HG02981 (cell line): Measurements from ENCODE around the gene UTS2R.

Experiments
- ATAC-seq: cut with Tn5 transposase; IDR thresholded peaks from one replicate; pipeline ENCODE4 v1.9.1; 2021; ENCODE audit warnings: mild to moderate bottlenecking, moderate library complexity; ENCODE audit not compliant: unreplicated experiment

Gene UTS2R

DNA sequence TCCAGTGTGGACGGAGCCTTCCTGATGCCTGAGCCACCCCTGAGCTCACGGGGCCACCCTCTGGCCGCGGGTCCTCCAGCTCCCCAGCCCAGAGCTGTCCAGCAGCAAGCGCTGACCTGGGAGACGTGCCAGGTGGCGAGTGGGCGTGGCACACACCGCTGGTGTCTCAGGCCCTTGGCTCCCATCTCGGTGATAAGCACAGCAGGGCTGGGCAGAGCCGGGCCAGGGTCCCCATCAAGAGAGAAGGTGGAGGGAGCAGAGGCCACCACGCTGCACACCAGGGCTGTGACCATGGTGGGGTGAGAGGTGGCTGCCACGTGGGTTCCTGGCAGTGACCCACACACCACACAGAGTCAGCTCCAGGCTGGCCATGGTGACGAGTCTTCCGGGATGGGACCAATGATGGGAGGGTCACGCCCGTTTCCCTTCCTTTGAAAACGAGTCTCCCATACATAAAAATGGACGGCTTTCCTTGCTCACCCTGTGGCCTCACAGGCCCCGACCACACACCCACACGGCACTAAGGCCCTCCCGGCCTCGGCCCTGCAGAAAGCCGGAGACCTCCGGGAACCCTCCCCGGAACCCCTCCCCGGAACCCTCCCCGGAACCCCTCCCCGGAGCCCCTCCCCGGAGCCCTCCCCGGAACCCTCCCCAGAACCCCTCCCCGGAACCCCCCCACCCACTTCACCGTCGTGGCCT, 16.8 kb downstream of the UTS2R start:
- no peak for ATAC-seq

DNA sequence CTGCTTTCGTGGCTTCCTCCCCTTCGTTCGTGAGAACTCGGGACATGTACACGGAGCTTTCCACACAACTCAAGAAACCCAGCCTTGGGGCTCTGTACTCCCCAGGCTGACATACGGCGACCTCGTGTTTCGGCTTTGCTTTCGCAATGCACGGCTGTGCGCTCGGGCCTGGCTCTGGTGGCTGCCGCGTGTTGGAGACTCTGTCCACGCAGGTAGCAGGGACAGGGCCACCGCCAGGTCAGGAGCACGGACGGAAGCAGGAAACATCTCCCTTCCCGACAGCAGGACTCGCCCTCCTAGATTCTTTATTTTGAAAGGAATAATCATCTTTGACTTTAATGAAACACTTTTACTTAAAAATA, 17.3 kb downstream of the UTS2R start:
- no peak for ATAC-seq

DNA sequence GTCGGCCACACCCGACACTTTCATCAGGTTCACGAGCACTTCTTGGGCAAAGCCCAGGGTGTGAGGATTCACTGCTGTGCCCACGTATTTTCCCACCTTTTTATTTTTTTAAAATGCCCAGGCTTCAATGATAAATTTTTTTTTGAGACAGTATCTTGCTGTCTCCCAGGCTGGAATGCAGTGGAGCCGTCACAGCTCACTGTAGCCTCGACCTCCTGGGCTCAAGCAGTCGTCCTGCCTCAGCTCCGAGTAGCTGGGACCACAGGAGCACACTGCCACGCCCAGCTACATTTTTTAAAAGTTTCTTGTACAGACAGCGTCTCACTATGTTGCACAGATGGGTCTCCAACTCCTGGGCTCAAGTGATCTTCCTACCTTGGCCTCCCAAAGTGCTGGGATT, 17.8 kb downstream of the UTS2R start:
- no peak for ATAC-seq

DNA sequence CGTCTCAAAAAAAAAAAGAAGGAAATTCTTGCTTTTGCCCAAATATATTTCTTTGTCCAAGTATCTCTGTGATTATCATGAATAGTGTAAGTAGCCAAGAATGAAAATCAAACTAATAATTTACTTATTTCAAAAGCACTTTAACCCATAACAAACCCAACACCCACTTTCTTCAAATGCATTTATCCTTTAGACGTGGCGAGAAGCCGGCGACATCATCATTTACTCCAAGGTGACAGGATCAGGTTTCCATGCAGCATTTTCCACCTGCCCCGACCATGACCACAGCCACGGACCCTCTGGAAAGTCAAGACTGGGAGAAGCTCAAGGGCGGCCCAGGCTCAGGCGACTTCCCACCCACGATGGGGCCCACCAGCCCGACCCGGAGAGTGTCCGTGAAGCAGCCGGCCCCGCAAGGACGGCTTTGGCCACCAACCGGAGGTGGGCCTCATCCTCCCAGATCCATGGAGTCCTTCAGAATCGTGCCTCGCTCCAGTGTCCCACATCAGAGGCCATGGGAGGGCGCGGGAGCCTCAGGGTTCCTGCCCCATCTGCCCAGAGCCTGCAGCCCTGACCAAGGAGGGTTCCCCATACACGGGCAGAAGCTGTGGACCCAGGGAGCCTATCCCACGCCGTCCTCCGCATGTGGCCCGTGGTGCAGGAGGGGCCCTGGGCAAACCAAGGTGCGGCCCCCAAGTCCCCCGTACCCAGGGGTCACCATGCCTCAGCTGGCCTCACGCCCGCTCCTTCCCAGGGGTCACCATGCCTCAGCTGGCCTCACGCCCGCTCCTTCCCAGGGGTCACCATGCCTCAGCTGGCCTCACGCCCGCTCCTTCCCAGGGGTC, 18.7 kb downstream of the UTS2R start:
- ATAC-seq = no peak

DNA sequence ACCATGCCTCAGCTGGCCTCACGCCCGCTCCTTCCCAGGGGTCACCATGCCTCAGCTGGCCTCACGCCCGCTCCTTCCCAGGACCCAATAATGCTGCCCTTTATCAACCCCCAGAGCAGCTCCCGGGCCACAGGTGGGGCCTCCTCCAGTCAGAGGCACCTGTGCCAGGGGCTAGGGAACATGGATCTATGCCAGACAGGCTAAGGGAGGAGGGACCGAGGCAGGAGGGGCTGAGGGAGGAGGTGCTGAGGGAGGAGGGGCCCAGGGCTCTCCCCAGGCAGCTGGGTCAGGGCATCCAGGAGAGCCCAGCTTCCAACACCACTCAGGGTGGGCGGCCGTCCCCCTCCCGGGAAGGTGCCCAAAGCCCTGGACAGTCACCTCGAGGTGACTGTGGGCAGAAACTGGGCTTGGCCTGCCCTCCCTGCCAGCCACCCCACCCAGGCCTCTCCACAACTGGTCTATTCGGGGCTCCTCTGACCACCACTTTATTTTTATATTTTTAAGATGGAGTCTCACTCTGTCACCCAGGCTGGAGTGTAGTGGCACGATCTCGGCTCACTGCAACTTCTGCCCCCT, 19.4 kb downstream of the UTS2R start:
- no peak for ATAC-seq

DNA sequence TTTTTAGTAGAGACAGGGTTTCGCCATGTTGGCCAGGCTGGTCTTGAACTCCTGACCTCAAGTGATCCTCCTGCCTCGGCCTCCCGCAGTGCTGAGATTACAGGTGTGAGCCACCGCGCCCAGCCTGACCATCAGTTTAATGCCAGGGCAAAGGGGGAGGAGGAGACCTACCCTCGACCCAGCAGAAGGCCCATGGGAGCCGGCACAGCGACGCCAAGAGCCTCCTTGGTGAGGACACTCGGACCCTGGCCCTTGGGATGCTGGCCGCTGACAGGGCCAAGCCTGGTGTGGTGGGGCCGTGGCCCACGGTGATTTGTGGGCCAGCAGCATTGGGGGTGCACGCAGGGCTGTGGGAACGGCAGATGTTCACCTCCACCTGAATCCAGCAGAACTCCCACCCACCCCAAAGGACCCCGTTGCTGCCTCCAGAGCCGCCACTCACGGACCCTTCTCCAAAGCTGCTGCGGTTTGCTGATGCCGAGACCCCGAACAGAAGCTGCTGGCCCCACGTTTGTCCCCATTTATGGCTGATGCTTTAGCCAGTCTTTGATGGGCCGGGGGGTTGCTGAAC, 20.0 kb downstream of the UTS2R start:
- no peak for ATAC-seq

DNA sequence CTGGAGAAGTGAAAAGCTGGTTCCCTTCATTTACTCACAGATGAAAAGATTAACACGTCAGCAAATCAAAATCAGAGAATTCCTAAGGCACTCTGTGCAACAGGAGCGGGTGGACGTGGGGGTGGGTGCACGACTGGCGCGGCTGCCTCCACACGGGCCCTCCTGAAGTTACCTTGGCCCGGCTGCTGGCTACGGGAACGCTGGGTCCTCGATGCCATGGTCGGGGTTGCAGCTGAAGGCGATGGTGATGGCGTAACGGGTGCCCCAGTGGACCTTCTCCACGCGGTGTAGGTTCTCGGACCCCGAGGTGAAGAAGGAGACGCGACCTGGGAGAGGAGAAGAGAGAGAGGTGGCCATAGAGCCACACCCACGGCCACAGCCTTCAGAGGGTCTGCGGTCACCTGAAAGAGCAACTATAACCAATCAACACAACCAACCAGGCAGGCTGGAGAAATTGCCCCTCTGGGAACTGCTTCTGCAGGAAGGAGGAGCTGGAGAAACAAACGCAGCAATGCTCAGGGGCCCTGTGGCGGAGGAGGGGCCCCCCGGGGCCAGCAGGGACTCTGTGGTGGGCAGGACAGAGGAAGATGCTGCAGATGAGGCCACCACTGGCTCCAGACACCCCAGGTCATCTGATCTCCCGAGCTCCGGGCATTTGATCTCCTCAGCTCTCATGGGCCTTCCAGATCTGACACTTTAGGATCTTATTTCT, 20.8 kb downstream of the UTS2R start:
- no peak for ATAC-seq

DNA sequence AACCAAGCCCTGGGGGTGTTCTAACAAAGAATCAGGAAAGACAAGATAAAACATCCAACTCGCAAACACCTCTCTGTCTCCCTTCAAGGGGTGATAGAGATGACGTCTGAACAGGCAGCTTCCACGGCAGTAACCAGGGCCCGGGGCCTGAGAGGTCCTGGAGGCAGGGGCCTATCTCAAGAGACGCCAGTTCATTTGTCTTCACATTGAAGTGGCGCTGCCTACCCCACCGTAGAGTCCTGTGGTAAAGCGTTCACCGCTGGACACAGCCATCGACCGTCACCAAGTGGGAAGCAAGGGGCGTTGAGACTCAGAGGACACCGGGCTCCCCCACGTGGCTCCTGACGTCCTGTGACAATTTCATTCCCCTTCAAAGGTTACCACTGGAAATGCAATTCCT, 21.4 kb downstream of the UTS2R start:
- ATAC-seq = no peak

DNA sequence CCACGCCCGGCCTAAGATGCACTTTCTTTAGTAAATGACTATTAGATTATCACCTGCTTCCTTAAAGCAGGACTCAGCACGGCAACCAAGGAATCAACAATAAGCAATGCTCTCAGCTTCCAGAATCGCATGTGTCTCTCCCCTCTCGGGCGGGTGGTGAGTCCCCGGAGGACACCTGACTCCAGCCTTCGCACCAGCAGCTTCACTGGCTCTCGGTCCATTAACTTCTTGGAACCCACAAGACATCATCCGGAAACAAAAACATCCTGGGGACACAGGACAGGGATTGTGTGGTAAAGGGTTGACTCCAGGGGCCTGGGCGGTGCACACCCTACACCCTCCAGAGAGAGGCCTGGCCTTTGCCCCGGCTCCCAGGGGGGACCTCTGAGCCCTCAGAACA, 22.7 kb downstream of the UTS2R start:
- no peak for ATAC-seq

DNA sequence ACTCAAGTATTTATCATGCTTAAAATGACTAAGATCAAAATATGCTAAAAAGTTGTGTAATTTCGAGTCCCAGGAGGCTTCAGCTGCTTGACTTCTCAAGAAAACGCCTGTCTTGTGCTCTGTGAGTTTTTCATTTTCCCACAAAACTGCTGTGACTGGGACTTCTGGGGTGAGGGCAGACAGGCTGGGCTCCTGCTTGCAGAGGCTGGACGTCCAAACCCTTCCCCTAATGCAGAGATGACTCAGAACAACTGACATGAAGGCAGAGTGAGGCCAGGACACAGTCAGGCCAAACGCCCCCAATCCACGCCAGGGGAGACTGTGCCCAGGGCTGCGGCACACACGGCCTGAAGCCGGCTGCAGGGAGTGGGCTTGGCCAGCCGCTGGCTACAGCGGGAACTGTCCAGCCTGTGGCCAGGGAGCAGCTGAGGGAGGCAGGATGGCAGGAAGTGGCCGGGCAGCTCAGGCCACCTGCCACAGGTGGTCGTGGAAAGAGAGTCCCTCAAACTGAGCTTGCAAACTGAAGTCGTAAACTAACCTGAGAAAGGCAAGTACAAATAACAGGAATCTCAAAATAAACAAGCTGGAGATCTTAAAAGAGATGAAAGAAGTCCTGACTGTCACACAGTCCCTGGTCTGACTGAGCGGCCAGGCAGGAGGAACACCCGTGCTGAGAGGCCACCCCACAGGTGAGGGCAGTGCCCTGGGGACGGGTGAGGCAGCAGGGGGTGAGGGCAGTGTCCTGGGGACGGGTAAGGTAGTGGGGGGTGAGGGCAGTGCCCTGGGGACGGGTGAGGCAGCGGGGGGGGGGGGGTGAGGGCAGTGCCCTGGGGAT, 25.3 kb downstream of the UTS2R start:
- no peak for ATAC-seq

DNA sequence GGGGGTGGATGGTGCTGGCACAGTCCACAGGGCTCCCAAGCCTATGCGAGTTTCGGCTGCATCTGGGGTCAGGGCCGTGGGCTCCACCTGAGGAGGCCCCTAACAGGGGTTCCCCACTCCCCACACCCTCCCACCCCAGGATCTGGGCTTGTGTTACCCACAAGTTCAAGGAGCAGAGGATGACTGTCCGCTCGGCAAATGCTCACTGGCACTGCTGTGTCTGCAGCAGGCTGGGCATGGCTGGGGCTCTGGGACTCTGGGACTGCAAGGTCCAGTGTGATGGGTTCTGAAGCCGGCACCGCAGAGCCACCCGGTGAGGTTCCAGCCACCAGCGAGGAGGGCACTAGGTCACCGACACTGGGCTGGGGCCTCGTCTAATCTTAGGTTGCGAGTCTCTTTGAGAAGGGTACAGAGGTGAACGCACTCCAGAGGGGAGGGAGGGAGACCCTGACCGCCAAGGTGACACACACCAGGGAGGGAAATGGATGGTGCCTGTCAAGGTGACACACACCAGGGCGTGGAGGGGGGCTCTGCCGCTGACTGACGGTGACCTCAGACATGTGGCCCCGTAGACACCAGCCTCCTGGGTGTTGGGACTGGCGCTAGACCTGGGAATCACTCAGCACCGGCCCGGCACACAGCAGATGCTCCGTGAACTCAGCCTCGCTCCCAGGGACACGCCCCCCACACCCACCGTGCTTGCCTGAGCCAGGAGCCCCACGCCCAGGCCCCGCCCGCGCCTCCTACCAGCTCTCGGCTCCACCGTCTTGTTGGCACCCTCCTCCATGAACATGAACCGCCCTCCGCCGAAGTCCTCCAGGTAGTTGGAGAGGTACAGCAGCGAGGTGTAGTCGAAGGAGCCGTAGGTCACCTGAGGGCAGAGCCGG, 26.1 kb downstream of the UTS2R start:
- no peak for ATAC-seq

DNA sequence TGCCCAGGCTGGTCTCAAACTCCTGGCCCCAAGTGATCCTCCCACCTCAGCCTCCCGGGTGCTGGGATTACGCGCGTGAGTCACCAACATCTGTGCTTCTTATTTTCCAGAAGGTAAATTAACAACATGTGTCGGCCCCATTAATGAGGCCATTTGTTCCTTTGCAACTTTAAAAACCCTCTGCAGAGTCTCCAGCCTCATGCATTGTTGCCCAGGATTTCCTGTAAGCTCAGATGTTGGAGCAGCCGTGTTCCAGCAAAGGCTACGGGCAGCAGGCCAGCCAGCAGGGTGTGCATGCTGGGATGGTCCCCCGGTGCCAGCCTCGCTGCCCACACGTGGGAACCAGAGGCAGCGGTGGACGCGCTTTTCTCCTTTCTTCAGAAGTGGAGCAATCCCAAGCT, 27.5 kb downstream of the UTS2R start:
- no peak for ATAC-seq

DNA sequence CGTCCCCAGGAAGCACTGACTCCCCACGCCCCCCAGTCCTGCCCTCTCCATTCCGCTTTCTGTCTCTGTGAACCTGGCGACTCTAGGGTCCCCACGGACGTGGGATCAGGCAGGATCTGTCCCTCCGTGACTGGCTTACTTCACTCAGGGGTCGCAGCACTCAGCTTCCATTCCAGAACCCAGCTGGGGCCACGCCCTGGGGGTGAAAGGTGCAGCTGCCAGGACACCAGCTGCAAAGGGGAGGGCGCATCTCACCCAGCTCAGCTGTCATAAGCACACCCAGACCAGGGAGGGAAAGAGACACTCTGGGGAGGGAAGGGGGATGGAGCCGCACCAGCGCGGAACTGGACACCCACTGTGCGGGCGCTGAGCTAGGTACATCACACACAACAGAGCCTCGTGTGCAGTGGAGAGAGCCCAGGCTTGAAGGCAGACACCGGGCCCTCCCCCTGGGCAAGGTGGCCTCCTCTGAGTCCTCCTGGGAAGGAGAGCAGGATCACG, 28.1 kb downstream of the UTS2R start:
- ATAC-seq = no peak

DNA sequence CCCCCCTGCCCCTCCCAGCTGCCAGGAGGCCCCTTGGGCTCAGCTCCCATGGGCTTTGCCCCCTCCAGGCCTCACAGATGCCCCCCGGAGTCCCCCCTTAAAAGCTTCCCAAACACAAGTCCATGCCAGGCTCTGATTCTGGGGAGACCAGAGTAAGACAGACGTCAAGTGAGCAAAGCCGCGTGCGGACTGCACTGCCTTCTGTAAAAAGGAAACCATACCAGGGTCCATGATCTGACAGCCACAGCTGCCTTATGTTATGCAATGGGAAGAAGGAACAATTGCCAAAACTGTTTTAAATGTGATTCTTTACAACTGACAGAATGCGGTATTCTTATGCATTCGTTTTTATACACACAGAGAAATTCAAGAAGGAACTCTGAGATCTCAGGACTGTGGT, 28.6 kb downstream of the UTS2R start:
- ATAC-seq = no peak

DNA sequence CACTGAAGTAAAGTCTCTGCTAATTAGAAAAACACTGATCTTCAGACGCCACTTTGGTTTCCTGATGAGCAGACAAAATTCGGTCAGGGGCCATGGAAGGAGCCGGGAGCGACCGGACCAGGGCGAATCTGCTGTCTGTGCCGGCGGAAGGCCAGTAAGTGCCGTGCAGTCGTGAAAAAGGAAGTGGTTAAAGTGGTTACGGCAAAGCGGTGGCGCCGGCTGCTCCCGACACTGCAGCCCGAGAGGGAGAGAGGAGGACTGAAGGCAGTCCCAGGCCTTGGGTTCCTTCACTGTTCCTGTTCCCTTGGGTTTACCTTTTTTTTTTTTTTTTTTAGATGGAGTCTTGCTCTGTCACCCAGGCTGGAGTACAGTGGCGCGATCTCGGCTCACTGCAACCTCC, 29.3 kb downstream of the UTS2R start:
- ATAC-seq = no peak

DNA sequence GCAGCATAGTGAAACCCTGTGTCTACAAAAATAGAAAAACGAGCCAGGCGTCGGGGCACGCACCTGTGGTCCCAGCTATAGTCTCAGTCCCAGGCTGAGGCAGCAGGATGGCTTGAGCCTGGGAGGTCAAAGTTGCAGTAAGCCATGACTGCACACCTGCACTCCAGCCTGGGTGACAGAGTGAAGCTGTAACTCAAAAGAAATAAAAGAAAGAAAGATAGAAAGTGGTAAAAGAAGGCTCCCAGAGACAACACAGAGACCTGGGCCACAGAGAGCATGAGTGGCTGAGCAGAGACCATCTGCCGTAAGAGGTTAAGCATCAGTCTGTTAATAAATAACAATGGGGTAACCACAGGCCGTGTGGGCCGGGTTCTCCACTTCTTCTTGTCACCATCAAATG, 31.3 kb downstream of the UTS2R start:
- peak; percentile 68 for ATAC-seq

DNA sequence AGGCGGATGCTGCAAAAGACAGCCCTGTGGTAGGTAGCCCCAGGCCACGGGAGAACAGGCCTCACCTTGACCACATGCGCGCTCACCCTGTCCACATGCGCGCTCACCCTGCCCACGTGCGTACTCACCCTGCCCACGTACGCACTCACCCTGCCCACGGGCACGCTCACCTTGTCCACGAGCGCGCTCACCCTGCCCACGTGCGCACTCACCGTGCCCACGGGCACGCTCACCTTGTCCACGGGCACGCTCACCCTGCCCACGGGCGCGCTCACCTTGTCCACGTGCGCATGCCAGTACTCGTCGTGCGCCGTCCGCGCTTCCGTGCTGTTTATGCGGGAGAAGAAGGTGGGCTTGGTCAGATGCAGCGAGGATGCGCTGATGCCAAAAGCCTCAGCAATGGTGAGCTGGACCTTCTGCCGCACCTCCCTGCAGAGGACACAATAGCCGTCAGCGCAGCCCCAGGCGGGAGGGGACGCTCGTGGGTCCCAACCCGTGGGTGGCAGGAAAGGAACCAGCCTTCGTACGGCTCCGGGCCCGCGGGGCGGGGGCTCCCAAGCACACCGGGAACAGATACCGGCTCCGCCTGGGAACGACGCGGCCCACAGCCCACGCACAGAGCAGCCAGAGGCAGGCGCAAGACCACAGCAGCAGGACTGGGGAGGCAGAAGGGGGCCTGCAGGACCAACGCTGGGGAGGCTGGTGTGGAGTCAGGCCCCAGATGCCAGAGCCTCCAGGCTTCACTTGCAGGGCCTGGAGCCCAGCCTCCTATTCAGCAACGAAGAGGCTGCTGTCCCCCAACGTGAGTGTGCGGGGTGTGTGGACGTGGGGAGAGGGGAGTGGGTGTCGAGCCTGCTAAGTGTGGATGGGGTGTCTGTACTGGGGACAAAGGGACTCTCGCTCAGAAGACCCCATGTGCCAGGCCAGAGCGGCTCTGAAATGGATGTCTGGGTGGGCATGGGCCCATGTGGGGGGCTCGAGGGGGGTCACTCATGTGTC, 32.4 kb downstream of the UTS2R start:
- ATAC-seq = no peak

DNA sequence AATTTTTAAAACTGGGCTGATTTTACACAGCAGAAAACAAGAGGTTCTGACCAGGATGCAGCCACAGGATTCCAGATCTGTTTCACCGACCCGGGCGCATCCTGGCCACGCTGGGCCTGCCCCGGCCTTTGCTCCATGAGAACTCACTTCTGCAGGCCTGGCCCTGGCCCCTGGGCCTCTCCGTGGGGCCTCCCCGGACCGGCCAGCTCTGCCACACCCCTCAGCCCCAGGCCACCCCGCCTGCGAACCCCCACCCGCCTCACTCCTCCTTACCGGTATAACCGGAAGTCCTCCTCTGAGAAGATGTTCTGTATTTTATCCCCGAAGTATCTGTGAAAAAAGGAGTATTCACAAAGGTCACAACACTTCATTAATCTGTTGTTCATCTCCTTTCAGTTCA, 33.5 kb downstream of the UTS2R start:
- ATAC-seq = no peak
